HG03175 (cell line): Measurements from ENCODE around the gene PREX1.

ENCODE experiments used
- ATAC-seq: cut with Tn5 transposase; IDR thresholded peaks from one replicate; pipeline ENCODE4 v1.9.1; 2021; ENCODE audit warnings: mild to moderate bottlenecking, moderate library complexity; ENCODE audit not compliant: unreplicated experiment

The PREX1 gene

GRCh38 chr20:48685300-48685699, 142.5 kb downstream of the PREX1 start:
- no peak for ATAC-seq

- ATAC-seq: no peak
Measured at GRCh38 chr20:48684501-48685041, 143.2 kb downstream of the PREX1 start.

DNA sequence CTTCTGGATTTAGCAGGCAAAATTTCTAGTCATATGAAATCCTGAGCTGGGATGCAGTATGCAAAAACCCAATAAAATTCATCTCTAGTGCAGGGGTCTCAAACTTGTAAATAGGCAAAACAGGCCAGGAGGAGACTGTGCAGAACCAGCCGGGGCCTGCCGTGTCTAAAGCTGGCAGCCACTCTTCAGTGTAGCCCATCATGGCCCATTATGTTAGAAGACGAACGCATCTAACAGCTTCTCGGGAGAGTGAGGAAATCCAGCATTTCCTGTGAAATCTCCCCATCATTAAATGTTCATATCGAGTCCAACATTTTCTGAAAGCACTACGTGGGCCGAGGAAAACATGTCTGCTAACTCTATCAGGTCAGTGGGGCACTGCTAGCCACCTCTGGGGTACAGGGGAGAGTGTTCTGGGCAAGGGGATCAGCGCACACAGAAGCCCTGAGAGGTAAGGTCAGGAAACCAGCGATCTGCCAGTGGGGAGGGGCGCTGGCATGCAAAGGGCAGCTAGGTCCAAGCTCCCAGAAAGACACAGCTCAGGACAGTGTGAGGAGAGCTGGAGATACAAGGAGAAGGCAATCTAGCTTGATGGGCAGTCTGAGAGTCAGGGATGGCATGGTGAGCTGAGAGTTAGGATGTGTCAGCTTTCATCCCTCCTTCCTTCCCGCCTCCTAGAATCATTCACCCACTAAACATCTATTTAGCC, 144.2 kb downstream of the PREX1 start:
- ATAC-seq: no peak

GRCh38 chr20:48682529-48683363, 145.1 kb downstream of the PREX1 start:
- ATAC-seq: no peak

- no peak for ATAC-seq
Measured at GRCh38 chr20:48681873-48682426, 145.8 kb downstream of the PREX1 start.

GRCh38 chr20:48681201-48681872, 146.5 kb downstream of the PREX1 start:
- ATAC-seq: no peak

- no peak for ATAC-seq
Measured at GRCh38 chr20:48680650-48681049, 147.1 kb downstream of the PREX1 start.

- no peak for ATAC-seq
Measured at GRCh38 chr20:48679599-48679998, 148.2 kb downstream of the PREX1 start.

DNA sequence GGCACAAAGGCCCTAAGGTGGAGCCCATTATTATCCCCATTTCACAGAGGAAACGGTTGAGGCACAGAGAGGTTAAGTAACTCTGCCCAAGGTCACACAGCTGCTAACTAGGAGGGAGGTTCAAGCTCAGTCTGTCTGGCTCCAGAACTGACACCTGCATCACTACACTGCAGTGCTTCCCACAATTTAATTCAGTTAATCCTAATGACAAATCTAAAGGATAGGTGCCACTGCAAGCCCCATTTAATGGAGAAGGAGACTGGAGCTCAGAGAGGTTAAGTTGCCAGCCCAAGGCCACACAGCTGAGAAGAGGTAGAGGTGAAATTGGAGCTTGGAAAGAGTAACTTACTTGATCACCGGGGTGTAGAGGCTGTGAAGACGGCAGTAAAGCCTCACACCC, 148.8 kb downstream of the PREX1 start:
- no peak for ATAC-seq

DNA sequence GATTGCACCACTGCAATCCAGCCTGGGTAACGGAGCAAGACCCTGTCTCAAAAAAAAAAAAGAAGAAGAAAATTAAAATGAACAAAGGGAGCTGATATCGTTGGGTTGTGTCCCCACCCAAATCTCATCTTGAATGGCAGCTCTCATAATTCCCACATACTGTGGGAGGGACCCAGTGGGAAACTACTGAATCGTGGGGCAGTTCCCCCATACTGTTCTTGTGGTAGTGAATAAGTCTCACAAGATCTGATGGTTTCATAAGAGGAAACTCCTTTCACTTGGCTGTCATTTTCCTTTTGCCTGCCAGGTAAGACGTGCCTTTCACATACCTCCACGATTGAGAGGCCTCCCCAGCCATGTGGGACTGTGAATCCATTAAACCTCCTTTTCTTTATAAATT, 149.4 kb downstream of the PREX1 start:
- ATAC-seq: no peak

GRCh38 chr20:48676795-48677460, 150.9 kb downstream of the PREX1 start:
- ATAC-seq: no peak

- no peak for ATAC-seq
Measured at GRCh38 chr20:48676125-48676524, 151.7 kb downstream of the PREX1 start.

DNA sequence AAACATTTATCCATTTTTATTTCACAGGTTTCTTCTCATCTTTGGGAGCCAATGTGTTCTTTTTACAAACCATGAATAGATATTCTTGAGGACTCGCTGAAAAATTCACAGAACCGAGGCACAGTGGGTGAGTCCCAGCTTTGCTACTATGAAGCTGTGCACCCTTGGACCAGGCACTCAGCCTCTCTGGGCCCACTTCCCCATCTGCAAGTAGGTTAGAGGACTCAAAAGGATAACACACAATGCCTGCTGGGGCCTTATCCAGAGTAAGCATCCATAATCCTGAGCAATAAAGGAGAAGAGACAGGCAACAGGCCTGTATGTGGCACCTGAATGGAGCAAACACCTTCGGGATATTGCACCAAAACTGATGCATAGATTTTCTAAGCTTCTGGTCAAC, 153.3 kb downstream of the PREX1 start:
- ATAC-seq: no peak

GRCh38 chr20:48673507-48673906, 154.3 kb downstream of the PREX1 start:
- ATAC-seq: no peak

- no peak for ATAC-seq
Measured at GRCh38 chr20:48672324-48672723, 155.5 kb downstream of the PREX1 start.

DNA sequence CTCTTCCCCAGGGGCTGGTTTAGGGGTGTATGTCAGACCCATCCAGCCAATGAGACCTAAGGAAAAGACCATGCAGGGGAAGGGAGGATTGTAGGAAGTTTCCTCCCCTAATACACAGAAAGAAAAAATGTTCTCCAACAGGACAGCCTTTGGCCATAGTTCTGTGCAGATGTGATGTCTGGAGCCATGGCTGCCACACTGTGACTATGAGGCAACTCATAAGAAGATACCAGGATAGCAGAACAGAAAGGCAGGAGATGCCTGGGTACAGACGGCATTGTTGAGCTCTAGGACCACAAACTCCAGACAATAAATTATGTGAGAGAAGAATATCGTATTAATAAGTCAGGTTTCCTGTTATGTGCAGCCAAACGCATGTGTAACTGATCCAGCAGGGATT, 156.7 kb downstream of the PREX1 start:
- no peak for ATAC-seq

- no peak for ATAC-seq
Measured at GRCh38 chr20:48669946-48670605, 157.7 kb downstream of the PREX1 start.

DNA sequence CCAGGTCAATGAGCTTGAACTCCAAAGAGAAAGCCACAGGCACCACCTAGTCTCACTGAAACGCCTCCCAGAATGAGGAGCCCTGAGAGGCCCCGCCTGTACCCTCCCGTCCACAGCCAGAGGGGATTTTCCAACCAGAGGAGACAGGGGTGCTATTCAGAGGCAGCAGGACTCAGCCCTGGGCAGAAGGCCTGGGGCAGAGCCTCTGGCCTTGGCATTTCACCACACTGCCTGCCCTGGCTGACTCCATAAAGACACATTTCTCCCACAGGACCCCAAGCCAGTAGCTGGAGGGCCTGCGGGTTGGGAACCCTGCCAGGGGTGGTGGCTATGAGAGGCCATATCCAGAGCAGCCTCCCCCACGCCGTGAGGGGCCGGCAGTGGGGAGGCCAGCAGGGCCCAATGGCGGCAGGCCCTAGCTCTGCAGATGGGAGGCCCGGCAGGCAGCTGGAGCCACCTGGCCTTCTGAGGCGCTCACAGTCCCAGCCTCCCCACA, 159.3 kb downstream of the PREX1 start:
- no peak for ATAC-seq

DNA sequence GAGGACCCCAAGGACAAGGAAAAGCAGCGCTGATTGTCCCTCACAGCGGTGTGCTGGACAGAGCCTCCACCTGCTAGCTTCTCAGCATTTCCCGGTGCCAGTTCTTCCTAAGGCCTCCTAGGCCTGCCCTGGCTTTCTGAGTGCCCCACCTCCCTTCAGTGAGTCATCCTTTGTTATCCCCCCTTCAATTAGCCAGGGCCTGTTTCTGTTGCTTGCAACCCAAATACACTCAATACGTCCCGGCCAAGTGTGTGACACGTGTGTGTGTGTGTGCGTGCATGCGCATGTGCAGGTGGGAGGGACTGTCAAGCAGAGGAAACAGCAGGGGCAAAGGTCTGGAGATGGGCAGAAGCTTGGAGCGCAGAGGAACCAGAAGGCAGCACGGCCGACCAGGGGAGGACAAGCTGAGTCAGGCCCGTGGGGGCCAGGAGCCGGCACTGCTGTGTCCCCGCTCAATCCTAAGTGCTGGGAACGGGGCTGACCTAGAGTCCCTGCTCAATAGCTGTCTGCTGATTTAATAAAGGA, 159.8 kb downstream of the PREX1 start:
- no peak for ATAC-seq

DNA sequence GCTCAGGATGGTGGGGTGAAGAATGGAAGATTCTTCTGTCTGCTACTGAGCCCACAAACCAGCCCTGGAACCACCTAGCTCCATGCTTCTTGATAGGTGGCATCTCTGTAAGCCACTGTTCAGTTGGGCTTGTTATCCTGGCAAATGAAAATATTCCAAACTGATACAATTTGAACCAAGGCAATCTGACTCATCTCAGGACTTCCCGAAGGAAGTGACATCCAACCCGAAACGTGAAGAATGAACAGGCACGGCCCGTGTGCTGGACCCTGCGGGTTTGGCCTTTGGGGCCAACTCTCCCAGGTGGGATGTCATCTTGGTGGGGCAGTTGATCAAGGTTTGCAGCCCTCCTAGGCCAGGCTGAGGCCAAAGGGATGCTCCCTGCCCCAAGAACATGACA, 160.3 kb downstream of the PREX1 start:
- ATAC-seq: no peak
